GM15510 (cell line): Measurements from ENCODE around the gene GATAD2B.

Experiments used
- POLR2A ChIP-seq: IDR thresholded peaks from 3 replicates; pipeline ENCODE4 v1.6.1; 2011; ENCODE audit warnings: borderline replicate concordance; ENCODE audit not compliant: insufficient read length; ENCODE audit errors: extremely low read depth

Gene GATAD2B

DNA sequence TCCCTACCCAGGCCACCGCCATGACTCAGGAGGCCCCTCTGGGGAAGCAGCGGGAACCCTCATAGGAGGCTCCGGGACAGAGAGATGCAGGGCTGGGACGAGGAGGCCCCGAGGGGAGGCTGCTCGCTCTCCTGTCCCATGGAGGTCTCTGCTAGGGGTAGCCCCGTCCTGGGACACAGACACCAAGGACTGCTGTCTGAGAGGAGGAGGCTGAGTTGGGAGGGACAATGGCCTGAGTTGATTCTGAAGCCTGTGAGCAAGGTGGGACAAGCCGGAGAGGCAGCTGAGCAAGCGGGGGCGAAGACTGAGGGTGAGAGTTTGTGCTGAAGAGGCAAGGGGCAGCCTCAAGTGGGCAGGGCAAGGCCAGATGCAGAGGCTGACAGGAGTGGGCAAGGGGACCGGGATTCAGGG, 130.1 kb downstream of the GATAD2B start:
- no peak for TF ChIP-seq POLR2A

GRCh38 chr1:153791648-153792253, 131.0 kb downstream of the GATAD2B start:
- no peak for TF ChIP-seq POLR2A

GRCh38 chr1:153790966-153791647, 131.7 kb downstream of the GATAD2B start:
- no peak for TF ChIP-seq POLR2A

DNA sequence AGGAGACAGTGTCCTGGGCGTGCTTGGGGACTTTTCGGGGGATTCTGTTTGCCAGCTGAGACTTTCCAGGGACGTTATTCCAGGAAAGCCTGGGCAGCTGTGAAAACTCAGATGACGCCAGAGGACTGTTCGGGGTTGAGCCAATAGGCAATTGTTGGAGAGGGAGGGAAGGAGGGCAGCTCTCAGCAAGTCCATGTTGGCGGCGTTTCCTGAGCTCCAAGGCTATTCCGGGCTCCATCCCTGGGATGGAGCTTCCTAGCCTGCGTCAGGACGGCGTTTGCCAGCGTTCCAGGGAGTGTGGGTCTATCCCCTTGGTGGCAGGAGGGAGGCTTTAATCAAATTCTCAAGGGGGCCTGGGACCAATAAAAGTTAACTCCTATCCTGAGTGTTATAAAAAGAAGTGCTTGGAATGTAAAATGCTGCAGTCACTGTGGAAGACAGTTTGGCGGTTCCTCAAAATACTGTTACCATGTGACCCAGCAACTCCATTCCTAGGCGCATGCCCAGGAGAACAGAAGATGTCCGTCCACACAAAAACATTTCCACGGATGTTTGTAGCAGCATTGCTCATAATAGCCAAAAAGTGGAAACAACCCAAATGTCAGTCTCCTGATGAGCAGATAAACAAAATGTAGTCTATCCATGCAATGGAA, 132.3 kb downstream of the GATAD2B start:
- no peak for TF ChIP-seq POLR2A

DNA sequence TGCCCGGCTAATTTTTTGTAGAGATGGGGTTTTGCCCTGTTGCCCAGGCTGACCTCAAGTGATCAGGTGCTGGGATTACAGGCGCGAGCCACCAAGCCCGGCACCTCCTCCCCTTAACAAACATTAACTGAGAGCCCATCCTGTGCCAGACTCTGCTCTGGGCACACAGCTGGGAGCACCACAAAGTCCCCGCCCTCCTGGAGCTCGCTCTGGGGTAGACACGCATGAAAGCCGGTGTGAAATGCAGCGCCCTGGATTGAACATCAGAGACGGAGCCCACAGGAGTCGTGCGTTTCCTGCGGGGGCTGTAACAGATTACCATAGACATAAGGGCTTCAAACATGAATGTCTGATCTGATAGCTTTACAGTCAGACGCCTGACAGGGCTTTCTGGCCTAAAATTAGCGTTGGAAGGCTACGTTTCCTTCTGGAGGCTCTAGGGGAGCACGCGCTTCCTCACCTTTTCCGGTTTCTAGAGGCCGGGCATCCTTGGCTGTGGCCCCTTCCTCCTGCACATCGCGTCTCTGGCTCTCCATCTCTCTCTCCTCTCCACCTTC, 133.2 kb downstream of the GATAD2B start:
- no peak for TF ChIP-seq POLR2A

DNA sequence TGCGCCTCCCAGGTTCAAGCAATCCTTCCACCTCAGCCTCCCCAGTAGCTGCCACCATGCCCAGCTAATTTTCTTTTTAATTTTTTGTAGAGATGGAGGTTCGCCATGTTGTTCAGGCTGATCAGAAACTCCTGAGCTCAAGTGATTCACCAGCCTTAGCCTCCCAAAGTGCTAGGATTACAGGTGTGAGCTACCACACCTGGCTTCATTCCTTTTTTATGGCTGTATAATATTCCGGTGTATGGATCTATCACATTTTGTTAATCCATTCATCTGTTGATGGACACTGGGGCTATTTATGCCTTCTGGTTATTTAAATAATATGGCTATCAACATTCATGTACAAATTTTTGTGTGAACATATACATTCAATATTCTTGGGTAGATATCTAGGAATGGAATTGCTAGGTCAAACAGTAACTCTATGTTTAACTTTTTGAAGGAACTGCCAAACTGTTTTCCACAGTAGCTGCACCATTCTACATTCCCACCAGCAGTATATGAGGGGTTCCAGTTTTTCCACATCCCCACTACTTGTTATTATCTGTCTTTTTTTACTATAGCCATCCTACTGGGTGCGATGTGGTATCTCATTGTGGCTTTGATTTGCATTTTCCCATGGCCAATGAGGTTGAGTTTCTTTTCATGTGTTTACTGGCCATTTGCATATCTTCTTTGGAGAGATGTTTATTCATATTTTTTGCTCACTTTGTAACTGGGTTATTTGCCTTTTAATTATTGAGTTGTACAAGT, 136.6 kb downstream of the GATAD2B start:
- TF ChIP-seq POLR2A, result no peak

DNA sequence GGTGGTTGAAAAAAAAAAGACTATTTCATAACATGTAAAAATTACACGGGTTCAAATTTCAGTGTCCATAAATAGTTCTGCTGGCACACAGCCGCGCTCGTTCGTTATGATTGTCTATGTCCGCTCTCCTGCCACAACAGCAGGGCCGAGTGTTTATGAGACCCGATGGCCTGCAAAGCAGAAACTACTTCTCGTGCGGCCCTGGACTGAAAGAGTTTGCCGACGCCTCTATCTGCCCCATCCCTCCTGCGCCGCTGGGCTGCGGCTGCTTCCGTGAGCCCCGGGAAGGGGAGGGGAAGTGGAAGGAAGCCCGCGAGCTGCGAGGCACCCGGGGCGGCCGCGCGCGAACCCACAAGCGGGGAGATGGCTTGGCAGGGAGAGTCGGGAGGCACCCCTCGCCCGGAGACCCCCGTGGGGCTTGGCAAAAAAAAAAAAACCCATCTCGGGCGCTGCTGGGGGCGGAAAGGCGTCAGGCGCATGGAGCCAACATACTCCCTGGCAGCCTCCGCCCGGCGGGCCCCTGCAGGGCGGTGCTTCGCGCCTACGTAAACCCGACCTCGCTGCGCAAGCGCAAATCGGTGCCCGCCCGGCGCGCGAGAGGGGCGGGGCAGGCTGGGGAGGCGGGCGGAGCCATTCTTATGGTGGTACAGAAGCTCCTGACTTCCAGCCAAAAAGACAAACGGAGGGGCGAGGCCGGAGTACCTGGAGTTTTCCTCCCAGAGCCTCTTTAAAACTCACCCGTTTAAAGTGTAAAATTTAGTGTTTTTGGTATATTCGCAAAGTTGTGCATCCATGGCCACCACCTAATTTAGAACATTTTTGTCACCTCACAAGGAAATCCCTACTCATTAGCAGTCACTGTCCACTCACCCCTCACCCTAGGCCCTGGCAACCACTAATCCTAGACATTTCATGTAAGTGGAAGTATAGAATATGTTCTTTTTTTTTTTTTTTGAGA, 139.3 kb downstream of the GATAD2B start:
- peak; percentile 96 for TF ChIP-seq POLR2A

DNA sequence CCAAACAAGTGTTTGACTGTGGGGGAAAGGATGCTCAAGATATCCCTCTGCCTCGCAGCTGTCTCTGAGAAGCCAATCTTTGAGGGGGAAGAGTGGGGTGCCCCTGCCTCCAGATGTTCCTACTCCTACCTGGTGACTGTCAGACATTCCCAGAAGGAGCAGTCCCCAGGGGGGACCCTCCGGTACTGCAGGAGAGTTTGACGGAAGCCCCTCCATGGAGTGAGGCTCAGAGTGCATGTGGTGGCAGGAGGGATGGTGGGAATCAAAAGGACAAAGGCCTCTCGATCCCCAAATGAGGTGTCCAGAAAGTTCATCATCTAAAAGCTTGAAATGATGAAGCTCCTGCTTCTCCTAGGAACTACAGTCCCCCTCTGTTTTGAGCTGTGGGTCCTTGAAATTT, 142.2 kb downstream of the GATAD2B start:
- no peak for TF ChIP-seq POLR2A

- TF ChIP-seq POLR2A, result no peak
These were observed 142.8 kb downstream of the GATAD2B start for GRCh38 chr1:153779781-153780541.

- no peak for TF ChIP-seq POLR2A
These were observed 143.8 kb downstream of the GATAD2B start for GRCh38 chr1:153778824-153779519.

- TF ChIP-seq POLR2A, result no peak
These were observed 144.5 kb downstream of the GATAD2B start for GRCh38 chr1:153778051-153778823.

GRCh38 chr1:153777648-153778047, 145.1 kb downstream of the GATAD2B start:
- TF ChIP-seq POLR2A, result no peak
